HepG2 (cell line): Measurements from ENCODE around the gene TGM1. TPM values are rescaled to one million over a fixed set of nuclear protein-coding genes. Genes with fewer than 3 reads are reported as not detected.

Experiments
- AHR ChIP-seq: IDR thresholded peaks from 2 replicates; pipeline ENCODE4 v1.6.1; 2018; ENCODE audit warnings: missing genetic modification reagents, missing compliant biosample characterization
- MTA3 ChIP-seq: sonication (generic); formaldehyde crosslinking; IDR thresholded peaks from 2 replicates; pipeline ENCODE4 v1.4.0; 2020; ENCODE audit warnings: missing genetic modification reagents
- ZNF841 ChIP-seq: sonication (generic); formaldehyde crosslinking; IDR thresholded peaks from 2 replicates; pipeline ENCODE4 v1.8.1; 2023; ENCODE audit warnings: missing genetic modification reagents, borderline replicate concordance
- polyA plus RNA-seq, 8 experiments: library from polyadenylated mRNA; depleted of rRNA in 3 of 8; stranded (reverse) in 7 of 8; unstranded in 1 of 8; fragments of >200 nt; fragmentation: Illumina TruSeq in 4 of 8; extraction: Trizol in 4 of 8; gene quantifications; 2 replicates each; pipeline versions ENCODE4 v1.2.1 to v1.2.3, GENCODE V29; 2011 to 2016; ENCODE audit warnings: low read depth in 4 of 8, missing spikeins in 1 of 8, mixed read lengths in 1 of 8; ENCODE audit not compliant: insufficient read depth in 1 of 8
- total RNA-seq, 5 experiments: library from RNA; depleted of rRNA; stranded (reverse); fragments of >200 nt; fragmentation: Illumina TruSeq; extraction: Trizol; gene quantifications; 2 replicates each; pipeline ENCODE4 v1.2.3, GENCODE V29; 2016; ENCODE audit warnings: low read depth in 1 of 5
- TF ChIP-seq, protein P1 (sequence below): sonication (generic); formaldehyde crosslinking; IDR thresholded peaks from 2 replicates; pipeline ENCODE4 v1.4.0; 2020; ENCODE audit warnings: missing genetic modification reagents
- TF ChIP-seq, protein P2 (sequence below): sonication (generic); formaldehyde crosslinking; conservative IDR thresholded peaks from 2 replicates; pipeline ENCODE4 v1.5.0; 2020; ENCODE audit warnings: missing genetic modification reagents
- TF ChIP-seq, protein P3 (sequence below): sonication (generic); formaldehyde crosslinking; IDR thresholded peaks from 2 replicates; pipeline ENCODE4 v1.4.0; 2020; ENCODE audit warnings: mild to moderate bottlenecking, missing genetic modification reagents

TGM1 gene
- total and polyA plus RNA-seq, 2 of the 13 experiments (the other 11 are each of a cell fraction or from before 2014, with no cell fraction given): 3.2 to 10.6 TPM

DNA sequence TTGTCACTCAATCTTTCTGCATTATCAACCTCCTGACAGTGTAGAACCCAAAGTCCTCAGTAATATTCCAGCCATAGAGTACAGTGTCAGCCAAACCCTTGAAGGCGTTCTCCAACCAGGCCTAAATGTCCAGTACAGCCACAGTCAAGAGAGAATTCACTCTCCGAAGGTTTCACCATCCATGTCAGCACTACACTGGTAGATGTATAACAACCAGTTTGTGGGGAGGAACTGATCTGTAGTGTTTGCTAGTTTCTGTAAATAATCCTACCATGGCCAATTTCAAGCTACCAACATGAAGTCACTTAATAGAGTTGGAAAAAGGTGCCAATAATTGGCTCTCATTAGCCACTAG, 46.7 kb downstream of the TGM1 start (continued):
- TF ChIP-seq AHR (CRISPR knock-in tag) (no peak), ZNF841 (CRISPR knock-in tag) (0 out of 2 replicates have a peak, but pooled peaks have one; percentile 7), MTA3 (CRISPR knock-in tag) (0 out of 2 replicates have a peak, but pooled peaks have one; percentile 2)
- TF ChIP-seq, protein P1, sequence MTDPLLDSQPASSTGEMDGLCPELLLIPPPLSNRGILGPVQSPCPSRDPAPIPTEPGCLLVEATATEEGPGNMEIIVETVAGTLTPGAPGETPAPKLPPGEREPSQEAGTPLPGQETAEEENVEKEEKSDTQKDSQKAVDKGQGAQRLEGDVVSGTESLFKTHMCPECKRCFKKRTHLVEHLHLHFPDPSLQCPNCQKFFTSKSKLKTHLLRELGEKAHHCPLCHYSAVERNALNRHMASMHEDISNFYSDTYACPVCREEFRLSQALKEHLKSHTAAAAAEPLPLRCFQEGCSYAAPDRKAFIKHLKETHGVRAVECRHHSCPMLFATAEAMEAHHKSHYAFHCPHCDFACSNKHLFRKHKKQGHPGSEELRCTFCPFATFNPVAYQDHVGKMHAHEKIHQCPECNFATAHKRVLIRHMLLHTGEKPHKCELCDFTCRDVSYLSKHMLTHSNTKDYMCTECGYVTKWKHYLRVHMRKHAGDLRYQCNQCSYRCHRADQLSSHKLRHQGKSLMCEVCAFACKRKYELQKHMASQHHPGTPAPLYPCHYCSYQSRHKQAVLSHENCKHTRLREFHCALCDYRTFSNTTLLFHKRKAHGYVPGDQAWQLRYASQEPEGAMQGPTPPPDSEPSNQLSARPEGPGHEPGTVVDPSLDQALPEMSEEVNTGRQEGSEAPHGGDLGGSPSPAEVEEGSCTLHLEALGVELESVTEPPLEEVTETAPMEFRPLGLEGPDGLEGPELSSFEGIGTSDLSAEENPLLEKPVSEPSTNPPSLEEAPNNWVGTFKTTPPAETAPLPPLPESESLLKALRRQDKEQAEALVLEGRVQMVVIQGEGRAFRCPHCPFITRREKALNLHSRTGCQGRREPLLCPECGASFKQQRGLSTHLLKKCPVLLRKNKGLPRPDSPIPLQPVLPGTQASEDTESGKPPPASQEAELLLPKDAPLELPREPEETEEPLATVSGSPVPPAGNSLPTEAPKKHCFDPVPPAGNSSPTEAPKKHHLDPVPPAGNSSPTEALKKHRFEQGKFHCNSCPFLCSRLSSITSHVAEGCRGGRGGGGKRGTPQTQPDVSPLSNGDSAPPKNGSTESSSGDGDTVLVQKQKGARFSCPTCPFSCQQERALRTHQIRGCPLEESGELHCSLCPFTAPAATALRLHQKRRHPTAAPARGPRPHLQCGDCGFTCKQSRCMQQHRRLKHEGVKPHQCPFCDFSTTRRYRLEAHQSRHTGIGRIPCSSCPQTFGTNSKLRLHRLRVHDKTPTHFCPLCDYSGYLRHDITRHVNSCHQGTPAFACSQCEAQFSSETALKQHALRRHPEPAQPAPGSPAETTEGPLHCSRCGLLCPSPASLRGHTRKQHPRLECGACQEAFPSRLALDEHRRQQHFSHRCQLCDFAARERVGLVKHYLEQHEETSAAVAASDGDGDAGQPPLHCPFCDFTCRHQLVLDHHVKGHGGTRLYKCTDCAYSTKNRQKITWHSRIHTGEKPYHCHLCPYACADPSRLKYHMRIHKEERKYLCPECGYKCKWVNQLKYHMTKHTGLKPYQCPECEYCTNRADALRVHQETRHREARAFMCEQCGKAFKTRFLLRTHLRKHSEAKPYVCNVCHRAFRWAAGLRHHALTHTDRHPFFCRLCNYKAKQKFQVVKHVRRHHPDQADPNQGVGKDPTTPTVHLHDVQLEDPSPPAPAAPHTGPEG (CRISPR knock-in tag): 0 out of 2 replicates have a peak, but pooled peaks have one; percentile 17
- TF ChIP-seq, protein P2, sequence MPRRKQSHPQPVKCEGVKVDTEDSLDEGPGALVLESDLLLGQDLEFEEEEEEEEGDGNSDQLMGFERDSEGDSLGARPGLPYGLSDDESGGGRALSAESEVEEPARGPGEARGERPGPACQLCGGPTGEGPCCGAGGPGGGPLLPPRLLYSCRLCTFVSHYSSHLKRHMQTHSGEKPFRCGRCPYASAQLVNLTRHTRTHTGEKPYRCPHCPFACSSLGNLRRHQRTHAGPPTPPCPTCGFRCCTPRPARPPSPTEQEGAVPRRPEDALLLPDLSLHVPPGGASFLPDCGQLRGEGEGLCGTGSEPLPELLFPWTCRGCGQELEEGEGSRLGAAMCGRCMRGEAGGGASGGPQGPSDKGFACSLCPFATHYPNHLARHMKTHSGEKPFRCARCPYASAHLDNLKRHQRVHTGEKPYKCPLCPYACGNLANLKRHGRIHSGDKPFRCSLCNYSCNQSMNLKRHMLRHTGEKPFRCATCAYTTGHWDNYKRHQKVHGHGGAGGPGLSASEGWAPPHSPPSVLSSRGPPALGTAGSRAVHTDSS: 0 out of 2 replicates have a peak, but pooled peaks have one; percentile 50
- TF ChIP-seq, protein P3, sequence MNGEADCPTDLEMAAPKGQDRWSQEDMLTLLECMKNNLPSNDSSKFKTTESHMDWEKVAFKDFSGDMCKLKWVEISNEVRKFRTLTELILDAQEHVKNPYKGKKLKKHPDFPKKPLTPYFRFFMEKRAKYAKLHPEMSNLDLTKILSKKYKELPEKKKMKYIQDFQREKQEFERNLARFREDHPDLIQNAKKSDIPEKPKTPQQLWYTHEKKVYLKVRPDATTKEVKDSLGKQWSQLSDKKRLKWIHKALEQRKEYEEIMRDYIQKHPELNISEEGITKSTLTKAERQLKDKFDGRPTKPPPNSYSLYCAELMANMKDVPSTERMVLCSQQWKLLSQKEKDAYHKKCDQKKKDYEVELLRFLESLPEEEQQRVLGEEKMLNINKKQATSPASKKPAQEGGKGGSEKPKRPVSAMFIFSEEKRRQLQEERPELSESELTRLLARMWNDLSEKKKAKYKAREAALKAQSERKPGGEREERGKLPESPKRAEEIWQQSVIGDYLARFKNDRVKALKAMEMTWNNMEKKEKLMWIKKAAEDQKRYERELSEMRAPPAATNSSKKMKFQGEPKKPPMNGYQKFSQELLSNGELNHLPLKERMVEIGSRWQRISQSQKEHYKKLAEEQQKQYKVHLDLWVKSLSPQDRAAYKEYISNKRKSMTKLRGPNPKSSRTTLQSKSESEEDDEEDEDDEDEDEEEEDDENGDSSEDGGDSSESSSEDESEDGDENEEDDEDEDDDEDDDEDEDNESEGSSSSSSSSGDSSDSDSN (CRISPR knock-in tag): no peak
